HG02588 (cell line): ENCODE data around the gene NCOA6.
"Not testable (repeated sequence)": the region's sequence is repeated elsewhere in the genome, so short reads cannot be mapped to it uniquely, and the experiment has no call there.

ENCODE experiments used
- ATAC-seq: cut with Tn5 transposase; IDR thresholded peaks from one replicate; pipeline ENCODE4 v1.9.1; 2021; ENCODE audit warnings: mild to moderate bottlenecking, moderate library complexity; ENCODE audit not compliant: unreplicated experiment

Gene NCOA6

DNA sequence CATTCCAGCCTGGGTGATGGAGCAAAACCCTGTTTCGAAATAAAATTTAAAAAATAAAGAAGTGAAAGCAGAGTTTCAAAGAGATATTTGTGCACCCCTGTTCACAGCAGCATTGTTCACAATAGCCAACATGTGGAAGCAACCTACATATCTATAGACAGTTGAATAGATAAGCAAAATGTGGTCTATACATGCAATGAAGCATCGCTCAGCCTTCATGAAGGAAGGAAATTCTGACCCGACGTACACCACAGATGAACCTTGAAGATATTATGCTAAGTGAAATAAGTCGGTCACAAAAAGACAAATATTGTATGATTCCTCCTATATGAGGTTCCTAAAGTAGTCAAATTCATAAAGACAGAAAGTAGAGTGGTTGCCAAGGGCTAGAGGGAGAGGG is 6.5 kb upstream of the NCOA6 start:
- ATAC-seq, result no peak

GRCh38 chr20:34829191-34829590 is 3.7 kb upstream of the NCOA6 start:
- no peak for ATAC-seq

DNA sequence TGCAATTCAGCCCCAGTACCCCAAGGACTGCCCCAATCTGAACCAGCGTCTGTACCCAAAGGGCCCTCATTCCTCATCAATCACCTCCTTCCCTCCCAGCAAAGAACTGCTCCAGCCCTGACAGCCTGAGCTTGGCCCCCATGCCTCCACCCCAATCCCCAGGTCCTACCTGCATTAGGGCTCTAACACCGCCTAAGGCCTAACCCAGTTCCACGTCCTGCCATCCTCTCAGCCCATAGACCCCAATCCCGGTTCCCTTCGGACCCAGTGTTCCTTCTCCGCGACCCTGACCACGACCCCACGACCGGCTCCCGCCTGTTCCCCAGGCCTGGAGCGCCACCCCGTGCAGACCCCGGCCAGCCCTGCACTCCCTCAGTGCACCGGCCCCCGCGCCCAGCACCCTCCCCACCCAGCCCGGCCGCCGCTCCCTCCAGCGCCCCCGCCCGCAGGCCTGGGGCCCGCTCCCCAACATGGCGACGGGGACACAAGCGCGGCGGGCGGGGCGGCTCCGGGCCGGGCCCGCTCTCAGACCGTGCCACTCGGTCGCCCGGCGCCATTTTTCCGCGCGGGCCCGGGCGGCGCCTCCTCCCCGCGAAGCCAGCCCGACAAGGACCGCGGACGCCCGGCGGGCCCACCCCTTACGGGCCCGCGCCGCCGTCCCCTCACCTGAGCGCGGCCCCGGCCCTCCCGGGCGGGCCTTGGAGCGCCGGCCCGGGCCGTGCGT is 483 bp downstream of the NCOA6 start:
- peak; percentile 75 for ATAC-seq

DNA sequence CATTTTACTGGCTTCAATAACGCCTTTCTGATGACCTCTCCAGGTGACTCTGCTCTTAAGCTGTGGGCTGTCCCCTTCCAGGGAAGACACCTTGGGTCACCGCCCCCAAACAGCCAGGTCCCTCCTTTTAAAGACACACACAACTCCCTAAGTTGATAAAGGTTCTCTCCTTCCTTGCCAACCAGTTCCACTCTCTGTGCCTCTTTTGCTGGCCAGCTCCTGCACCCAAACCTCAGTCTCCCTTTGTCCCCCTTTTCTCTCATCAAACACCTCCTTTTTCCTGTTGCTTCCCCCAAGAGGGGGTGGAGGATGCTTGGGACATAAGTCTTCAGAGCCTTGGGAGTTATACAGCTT is 1.0 kb downstream of the NCOA6 start:
- ATAC-seq, result no peak

DNA sequence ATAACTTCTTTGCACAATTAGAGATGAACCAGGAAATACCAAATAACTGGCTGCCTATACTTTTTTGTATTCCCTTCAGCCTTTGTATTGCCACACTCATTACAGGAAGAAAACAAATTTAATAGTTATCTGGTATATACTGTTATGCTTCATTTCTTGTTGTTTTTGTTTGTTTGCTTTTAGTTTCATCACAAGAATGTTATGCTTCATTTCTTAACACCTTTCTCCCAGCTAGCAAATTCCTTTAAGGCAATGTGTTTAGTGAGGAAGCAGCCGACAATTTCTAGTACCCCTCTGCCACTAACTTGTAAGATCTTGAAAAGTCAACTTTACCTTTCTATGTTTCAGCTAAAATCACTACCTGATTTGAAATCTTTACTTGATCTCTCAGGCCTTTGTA is 1.4 kb downstream of the NCOA6 start:
- no peak for ATAC-seq

GRCh38 chr20:34820805-34821578 is 4.5 kb downstream of the NCOA6 start:
- no peak for ATAC-seq

GRCh38 chr20:34817801-34818200 is 7.7 kb downstream of the NCOA6 start:
- no peak for ATAC-seq

DNA sequence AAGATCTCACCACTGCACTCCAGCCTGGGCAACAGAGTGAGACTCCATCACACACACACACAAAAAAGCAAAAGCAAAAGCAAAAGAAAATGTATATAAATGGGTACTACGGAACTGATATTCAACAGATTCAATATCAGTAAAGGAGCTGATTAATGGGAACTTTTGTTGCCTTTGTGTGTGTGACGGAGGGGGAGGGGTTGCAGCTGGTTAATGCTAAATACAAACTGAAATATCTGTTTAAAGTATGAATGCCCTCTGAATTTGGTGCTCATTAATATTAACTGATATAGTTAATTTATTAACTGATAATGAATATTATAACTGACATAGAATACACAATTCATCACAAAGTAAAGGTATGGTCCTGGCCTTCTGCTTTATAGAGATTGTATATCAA is 8.4 kb downstream of the NCOA6 start:
- no peak for ATAC-seq

GRCh38 chr20:34815636-34816035 is 9.8 kb downstream of the NCOA6 start:
- ATAC-seq, result no peak

DNA sequence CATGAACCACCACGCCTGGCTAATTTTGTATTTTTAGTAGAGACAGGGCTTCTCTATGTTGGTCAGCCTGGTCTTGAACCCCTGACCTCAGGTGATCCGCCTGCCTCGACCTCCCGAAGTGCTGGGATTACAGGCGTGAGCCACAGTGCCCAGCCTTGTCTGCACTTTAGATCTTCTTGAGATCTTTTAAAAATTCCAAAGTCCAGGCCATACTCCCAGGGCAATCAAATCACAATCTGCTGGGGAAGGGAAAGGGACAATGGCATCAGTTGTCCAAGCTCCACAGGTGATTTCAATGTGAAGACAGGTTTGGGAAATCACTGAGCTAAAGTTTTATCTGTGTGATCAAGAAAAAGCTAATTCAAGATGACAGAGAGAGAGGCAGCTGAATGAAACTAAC is 16.9 kb downstream of the NCOA6 start:
- ATAC-seq, result no peak

DNA sequence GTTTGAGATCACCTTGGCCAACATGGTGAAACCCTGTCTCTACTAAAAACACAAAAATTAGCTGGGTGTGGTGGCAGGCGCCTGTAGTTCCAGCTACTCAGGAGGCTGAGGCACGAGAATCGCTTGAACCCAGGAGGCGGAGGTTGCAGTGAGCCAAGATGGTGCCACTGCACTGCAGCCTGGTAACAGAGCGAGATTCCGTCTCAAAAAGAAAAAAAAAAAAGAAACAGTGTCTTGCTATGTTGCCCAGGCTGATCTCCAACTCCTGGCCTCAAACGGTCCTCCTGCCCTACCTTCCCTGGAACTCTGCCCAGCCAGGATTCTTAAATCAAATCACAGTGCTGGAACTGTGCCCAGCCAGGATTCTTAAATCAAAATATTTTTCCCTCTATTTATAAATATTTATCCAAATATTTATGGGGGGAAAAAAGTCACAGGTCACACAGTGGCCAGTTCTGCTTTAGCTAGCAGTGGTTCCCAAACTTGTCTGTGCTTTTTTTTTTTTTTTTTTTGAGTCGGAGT is 17.4 kb downstream of the NCOA6 start:
- not testable (repeated sequence) for ATAC-seq

DNA sequence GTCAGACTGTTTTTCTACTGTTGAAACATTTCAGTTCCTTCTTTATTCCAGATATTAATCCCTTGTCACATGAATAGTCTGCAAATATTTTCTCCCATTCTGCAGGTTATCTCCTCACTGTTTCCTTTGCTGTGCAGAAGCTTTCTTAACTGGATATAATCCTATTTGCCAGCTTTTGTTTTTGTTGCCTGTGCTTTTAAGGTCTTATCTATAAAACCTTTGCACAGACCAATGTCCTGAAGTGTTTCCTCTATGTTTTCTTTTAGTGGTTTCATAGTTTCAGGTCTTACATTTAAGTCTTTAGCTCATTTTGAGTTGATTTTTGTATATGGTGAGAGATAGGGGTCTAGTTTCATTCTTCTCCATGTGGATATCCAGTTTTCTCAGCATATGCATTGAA is 19.2 kb downstream of the NCOA6 start:
- ATAC-seq, result no peak

DNA sequence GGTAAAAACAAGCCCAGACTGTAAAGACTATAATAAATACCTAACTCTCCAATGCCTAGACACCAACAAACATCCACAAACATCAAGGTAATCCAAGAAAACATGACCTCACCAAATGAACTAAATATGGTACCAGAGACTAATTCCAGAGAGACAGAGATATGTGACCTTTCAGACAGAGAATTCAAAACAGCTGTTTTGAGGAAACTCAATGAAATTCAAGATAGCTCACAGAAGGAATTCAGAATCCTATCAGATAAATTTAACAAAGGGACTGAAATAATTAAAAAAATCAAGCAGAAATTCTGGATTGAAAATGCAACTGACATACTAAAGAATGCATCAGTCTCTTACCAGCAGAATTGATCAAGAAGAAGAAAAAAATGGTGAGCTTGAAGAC is 26.6 kb downstream of the NCOA6 start:
- ATAC-seq, result no peak

GRCh38 chr20:34798328-34798727 is 27.1 kb downstream of the NCOA6 start:
- ATAC-seq, result no peak

GRCh38 chr20:34797012-34797995 is 28.1 kb downstream of the NCOA6 start:
- ATAC-seq, result no peak

DNA sequence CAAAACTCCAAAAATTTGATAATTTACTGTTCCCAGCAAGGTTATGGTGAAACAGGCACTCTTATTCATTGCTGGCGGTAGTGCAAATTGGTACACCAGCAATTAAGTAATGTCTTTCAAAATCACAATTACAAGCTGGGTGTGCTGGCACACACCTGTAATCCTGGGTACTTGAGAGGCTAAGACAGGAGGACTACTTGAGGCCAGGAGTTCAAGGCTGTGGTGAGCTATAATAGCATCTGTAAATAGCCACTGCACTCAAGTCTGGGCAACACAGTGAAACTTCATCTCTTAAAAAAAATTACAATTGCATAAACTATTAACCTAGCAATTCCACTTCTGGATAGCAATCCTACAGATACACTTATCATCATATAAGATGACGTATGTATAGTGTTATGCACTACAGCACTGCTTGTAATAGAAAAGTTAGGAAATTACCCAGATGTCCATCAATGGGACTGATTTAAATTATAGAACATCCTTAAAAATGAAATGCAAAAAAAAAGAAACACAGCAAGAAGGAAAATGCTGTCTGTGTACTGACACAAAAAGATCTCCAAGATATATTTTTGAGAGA is 31.4 kb downstream of the NCOA6 start:
- no peak for ATAC-seq

DNA sequence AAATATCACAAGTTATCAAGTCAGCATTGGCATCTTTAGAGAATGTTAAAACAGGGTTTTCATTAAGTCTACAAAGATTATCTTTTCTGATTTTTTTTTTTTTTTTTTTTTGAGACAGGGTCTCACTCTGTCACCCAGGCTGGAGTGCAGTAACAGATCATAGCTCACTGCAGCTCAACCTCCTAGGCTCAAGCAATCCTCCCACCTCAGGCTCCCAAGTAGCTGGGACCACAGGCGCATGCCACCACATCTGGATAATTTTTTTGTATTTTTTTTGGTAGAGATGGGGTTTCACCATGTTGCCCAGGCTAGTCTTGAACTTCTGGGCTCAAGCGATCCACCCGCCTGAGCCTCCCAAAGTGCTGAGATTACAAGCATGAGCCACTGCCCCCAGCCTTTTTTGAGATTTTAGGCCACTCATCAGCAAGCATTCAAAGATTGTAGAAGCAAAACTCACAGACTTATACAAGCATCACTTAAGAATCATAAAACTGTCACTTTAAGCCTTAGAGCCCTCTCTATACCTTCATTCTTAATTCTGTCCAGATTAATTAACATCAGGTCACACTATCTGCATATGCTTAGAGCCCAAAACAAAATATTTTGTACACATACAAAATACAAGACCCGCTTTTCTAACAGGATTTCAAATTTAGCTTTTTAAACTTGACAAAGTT is 32.6 kb downstream of the NCOA6 start:
- ATAC-seq, result no peak

DNA sequence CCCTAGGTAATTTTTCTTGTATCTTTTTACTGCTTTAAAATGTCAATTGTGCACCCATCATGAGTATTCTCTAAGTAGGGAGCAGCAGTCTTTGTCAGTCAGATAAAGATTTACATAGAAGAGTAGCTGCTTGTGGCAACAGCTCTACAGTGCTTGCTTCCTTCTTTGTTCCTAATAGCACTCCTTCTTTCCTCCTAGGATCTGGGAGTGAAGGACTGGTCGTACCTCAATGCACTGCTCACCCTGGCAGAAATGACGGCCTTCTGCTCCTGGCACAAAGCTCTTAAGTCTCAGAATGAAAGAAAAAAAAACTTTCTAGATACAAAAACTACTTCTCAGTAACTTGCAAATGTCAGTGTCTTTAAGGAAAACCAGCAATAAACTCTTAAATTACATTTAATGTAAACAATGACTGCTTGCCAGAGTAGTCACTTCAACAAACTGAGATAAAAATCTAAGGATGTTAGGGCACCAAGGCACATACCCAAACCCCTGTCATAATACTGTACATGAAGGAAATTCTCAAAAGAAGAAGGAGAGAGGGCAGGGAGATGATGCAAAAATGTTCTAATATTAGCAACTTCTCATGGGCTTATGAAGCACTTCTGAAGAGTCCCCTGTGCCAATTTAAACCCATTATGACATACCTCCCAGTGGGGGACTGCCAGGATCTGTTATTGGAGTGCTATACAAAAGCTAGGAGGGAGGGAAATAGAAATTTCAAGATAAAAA is 34.0 kb downstream of the NCOA6 start:
- ATAC-seq, result no peak

- ATAC-seq, result no peak
These were observed 44.2 kb downstream of the NCOA6 start for GRCh38 chr20:34781220-34781619.

DNA sequence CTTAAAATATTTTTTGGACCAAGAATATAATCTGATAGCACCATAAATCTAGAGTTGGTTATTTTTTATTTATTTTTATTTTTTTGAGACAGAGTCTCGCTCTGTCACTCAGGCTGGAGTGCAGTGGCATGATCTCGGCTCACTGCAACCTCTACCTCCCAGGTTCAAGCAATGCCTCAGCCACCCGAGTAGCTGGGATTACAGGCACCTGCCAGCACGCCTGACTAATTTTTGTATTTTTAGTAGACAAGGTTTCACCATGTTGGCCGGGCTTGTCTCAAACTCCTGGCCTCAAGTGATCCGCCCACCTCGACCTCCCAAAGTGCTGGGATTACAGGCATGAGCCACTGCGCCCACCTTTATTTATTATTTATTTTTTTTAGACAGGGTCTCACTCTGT is 45.2 kb downstream of the NCOA6 start:
- ATAC-seq, result not testable (repeated sequence)
